ENCODE results near the gene AGER. TPM values are rescaled to one million over a fixed set of nuclear protein-coding genes. Genes with fewer than 3 reads are reported as not detected.

AGER gene
- total RNA-seq, 1 experiment from 2014 or later: 14.3 TPM

DNA sequence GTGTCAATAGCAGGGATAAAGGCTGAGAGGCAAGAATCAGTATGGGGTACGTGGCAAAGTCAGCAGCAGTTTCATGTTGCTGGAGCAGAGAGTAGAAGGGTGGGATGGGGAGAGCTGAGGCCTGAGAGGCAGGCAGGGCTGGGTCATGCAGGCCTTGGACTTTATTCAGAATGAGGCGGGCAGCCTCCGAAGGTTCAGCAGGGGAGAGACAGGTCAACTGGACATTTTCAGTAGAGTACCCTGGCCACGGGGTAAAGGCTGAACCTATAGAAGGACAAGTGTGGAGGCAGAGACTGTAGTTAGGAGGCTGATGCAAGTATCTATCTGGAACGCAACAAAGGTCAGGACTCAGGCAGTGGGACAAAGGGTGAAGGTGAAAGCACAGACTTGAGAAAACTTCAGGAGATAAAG, 26.1 kb upstream of the AGER start:
- no peaks in the 10 kb centered on the region for H3K79me2 ChIP-seq (ENCODE audit: insufficient read depth, low read length)
- no peaks in the 10 kb centered on the region for H3K4me1 ChIP-seq (ENCODE audit: insufficient read depth, low read length)
- H3T11ph ChIP-seq (ENCODE audit: low read length): no peak overlapping the region
- no peak overlapping the region for H3K9ac ChIP-seq (ENCODE audit: extremely low read depth, insufficient read length, low read length)
- H3K79me1 ChIP-seq (ENCODE audit: insufficient read depth, low read depth, low read length, poor library complexity, severe bottlenecking): no peaks in the 10 kb centered on the region
- no peak overlapping the region for H3K18ac ChIP-seq (ENCODE audit: insufficient read length, low read depth, low read length)
- H2BK5ac ChIP-seq (ENCODE audit: insufficient read length, low read length): no peak overlapping the region
- no peak overlapping the region for H3K27ac ChIP-seq (ENCODE audit: insufficient read length, low read depth, low read length)
- H3K36me3 Mint-ChIP-seq (ENCODE audit: insufficient read depth in 1 of 3, low read depth in 3 of 3): no peaks in the 10 kb centered on the region
- H3K4me1 Mint-ChIP-seq: no peaks in the 10 kb centered on the region
- peaks cover 7% of the 10 kb centered on the region; the same call in 1 of the 2 replicates for H3K27me3 Mint-ChIP-seq (ENCODE audit: low read depth)
- no peak overlapping the region for H3K4ac ChIP-seq (ENCODE audit: low read depth, low read length)
- H3K9me3 Mint-ChIP-seq: peaks cover 0 to 3% of the 10 kb centered on the region in 2 experiments; a peak in 2 of 5 replicates
- no peak overlapping the region for H3K56ac ChIP-seq (ENCODE audit: insufficient read length, low read depth, low read length)
- H4K8ac ChIP-seq (replicated peaks; ENCODE audit: insufficient read length, low read depth, low read length): no peak overlapping the region
- H3K27me3 ChIP-seq (ENCODE audit: insufficient read depth, low read length): no peaks in the 10 kb centered on the region
- no peak overlapping the region for H2BK120ac ChIP-seq (ENCODE audit: low read depth, low read length, poor library complexity, severe bottlenecking)
- H3K4me2 ChIP-seq (ENCODE audit: insufficient read depth, insufficient read length, low read length): no peak overlapping the region
- H2AK5ac ChIP-seq (ENCODE audit: insufficient read length, low read length): no peak overlapping the region
- H3K9me3 ChIP-seq (ENCODE audit: control insufficient read depth, low read depth, low read length): no peaks in the 10 kb centered on the region
- H3K14ac ChIP-seq (ENCODE audit: insufficient read depth, low read length): no peak overlapping the region
- H3K23me2 ChIP-seq (ENCODE audit: insufficient read length, low read depth, low read length, poor library complexity, severe bottlenecking): no peaks in the 10 kb centered on the region
- no peak overlapping the region for H3K4me3 Mint-ChIP-seq
- H2AFZ ChIP-seq (ENCODE audit: low read length): no peak overlapping the region
- no peak overlapping the region for H3K23ac ChIP-seq (ENCODE audit: insufficient read length, low read depth, low read length)
- no peaks in the 10 kb centered on the region for H4K20me1 ChIP-seq (ENCODE audit: control insufficient read depth, insufficient read depth, insufficient read length)
- no peak overlapping the region for H2BK12ac ChIP-seq (ENCODE audit: insufficient read length, low read depth, low read length)
- TF ChIP-seq, protein P1, sequence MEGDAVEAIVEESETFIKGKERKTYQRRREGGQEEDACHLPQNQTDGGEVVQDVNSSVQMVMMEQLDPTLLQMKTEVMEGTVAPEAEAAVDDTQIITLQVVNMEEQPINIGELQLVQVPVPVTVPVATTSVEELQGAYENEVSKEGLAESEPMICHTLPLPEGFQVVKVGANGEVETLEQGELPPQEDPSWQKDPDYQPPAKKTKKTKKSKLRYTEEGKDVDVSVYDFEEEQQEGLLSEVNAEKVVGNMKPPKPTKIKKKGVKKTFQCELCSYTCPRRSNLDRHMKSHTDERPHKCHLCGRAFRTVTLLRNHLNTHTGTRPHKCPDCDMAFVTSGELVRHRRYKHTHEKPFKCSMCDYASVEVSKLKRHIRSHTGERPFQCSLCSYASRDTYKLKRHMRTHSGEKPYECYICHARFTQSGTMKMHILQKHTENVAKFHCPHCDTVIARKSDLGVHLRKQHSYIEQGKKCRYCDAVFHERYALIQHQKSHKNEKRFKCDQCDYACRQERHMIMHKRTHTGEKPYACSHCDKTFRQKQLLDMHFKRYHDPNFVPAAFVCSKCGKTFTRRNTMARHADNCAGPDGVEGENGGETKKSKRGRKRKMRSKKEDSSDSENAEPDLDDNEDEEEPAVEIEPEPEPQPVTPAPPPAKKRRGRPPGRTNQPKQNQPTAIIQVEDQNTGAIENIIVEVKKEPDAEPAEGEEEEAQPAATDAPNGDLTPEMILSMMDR (conservative IDR thresholded peaks at IDR 0.05): no peak
- H2BK15ac ChIP-seq (ENCODE audit: low read depth, low read length): no peak overlapping the region
- no peak overlapping the region for H2BK20ac ChIP-seq (ENCODE audit: low read depth, low read length, poor library complexity, severe bottlenecking)
- no peak overlapping the region for H3K27ac Mint-ChIP-seq
- H4K91ac ChIP-seq (ENCODE audit: insufficient read length, low read depth, low read length): no peak overlapping the region
- DNase-seq: no peak
- no CpG with 5 or more reads among the region's 5 CpGs for WGBS (ENCODE audit: extremely low coverage, insufficient read length, low lambda C conversion rate)
- H4K5ac ChIP-seq (ENCODE audit: insufficient read length, low read depth, low read length): no peak overlapping the region
